ENCODE data around the gene SNRNP70. TPM values are rescaled to one million over a fixed set of nuclear protein-coding genes. Genes with fewer than 3 reads are reported as not detected.

SNRNP70 gene
- total RNA-seq, 2 experiments from 2014 or later, result 205 to 230 TPM

DNA sequence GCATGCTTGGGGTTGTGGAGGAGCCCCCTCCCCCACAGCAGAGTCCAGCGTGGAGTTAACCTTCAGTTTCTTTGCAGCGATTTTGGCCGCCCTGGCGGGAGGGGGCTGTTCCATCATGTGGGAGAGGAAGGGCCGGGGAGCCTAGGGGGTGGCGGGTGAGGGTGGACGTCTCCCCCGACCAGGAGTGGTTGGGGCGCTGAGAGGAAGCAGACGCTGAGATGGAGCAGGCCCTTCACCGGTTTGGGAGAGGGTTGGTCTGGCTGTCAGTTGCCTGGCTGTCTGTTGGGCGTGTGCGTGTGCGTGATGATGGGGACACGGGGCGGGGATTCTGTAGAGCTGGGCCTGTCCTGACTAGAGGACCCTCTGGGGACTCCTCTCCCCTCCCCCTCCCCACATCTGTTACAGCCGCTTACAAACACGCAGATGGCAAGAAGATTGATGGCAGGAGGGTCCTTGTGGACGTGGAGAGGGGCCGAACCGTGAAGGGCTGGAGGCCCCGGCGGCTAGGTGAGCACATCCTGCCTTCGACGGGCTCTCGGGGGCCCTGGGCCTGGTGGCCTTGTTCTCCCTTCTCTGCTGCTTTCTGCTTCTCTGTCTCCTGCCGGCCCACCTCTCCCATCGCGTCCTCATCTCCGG, 19.1 kb downstream of the SNRNP70 start:
- Mint-ChIP-seq H3K27me3 (no peaks in the 10 kb centered on the region), H3K4me3 (no peak overlapping the region), H3K9me3 (no peaks in the 10 kb centered on the region), H3K27ac (peak overlapping the region; percentile 38), H3K4me1 (peaks cover 2% of the 10 kb centered on the region), H3K36me3 (peaks cover 37% of the 10 kb centered on the region)
- DNase-seq, result no peak

DNA sequence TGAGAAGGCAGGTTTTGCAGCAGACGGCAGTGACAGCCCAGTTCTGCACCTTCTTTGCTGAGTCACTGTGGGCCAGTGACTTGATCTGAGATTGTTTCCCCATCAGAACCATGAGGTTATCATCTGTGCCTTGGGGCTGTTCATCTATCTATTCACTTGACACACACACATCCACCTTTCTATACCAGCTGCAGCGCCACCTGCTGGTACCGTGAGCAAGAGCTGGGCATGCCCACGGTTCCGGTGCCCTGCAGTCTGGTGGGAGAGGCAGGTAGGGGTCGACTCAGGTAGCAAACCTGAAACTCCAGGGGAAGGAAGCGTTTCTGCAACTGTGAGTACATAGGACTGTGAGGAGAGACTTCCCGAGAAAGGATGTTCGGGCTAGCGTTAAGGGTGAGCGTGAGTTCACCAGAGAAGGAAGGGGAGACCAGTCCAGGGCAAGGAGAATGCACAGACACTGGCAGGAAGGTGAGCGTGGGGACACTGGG, 21.4 kb downstream of the SNRNP70 start:
- Mint-ChIP-seq H3K36me3 (peaks cover 28% of the 10 kb centered on the region), H3K4me1 (peaks cover 2% of the 10 kb centered on the region), H3K27ac (no peak overlapping the region), H3K27me3 (no peaks in the 10 kb centered on the region), H3K4me3 (peak overlapping the region; percentile 5), H3K9me3 (no peaks in the 10 kb centered on the region)
- peak; percentile 62 for DNase-seq

DNA sequence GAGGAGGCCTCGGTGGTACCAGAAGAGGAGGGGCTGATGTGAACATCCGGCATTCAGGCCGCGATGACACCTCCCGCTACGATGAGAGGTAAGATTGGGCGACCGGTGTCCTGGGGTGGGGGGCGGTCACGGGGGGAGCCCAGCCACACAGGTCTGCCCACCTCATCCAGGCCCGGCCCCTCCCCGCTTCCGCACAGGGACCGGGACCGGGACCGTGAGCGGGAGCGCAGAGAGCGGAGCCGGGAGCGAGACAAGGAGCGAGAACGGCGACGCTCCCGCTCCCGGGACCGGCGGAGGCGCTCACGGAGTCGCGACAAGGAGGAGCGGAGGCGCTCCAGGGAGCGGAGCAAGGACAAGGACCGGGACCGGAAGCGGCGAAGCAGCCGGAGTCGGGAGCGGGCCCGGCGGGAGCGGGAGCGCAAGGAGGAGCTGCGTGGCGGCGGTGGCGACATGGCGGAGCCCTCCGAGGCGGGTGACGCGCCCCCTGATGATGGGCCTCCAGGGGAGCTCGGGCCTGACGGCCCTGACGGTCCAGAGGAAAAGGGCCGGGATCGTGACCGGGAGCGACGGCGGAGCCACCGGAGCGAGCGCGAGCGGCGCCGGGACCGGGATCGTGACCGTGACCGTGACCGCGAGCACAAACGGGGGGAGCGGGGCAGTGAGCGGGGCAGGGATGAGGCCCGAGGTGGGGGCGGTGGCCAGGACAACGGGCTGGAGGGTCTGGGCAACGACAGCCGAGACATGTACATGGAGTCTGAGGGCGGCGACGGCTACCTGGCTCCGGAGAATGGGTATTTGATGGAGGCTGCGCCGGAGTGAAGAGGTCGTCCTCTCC, 22.6 kb downstream of the SNRNP70 start:
- Mint-ChIP-seq H3K4me3 (no peak overlapping the region), H3K27me3 (no peaks in the 10 kb centered on the region), H3K9me3 (no peaks in the 10 kb centered on the region), H3K36me3 (peaks cover 26% of the 10 kb centered on the region), H3K4me1 (peaks cover 2% of the 10 kb centered on the region), H3K27ac (peak overlapping the region; percentile 50)
- no peak for DNase-seq

DNA sequence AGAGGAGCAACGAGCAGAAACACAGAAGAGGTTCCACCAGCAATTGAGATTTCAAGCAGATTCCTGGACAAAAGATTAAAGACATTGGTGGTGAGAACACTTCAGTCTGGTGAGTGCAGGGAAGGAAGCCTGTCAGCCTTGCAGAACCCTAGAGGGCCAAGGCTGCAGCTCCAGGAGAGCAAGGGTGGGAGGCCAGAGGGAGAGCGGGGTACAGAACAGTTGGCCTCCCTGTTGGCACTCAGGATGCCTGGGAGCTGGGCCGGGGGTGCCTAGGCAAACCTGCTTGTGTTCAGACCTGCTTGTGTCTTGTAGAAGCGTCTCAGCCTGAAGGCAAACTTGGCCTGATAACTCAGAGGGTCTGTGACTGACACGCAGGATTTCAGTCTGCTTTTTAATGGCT, 23.8 kb downstream of the SNRNP70 start:
- H3K36me3 Mint-ChIP-seq, result peaks cover 26% of the 10 kb centered on the region
- no peaks in the 10 kb centered on the region for H3K9me3 Mint-ChIP-seq
- DNase-seq, result no peak
- peaks cover 10% of the 10 kb centered on the region for H3K4me1 Mint-ChIP-seq
- no peaks in the 10 kb centered on the region for H3K27me3 Mint-ChIP-seq
- H3K4me3 Mint-ChIP-seq, result no peak overlapping the region
- H3K27ac Mint-ChIP-seq, result no peak overlapping the region

DNA sequence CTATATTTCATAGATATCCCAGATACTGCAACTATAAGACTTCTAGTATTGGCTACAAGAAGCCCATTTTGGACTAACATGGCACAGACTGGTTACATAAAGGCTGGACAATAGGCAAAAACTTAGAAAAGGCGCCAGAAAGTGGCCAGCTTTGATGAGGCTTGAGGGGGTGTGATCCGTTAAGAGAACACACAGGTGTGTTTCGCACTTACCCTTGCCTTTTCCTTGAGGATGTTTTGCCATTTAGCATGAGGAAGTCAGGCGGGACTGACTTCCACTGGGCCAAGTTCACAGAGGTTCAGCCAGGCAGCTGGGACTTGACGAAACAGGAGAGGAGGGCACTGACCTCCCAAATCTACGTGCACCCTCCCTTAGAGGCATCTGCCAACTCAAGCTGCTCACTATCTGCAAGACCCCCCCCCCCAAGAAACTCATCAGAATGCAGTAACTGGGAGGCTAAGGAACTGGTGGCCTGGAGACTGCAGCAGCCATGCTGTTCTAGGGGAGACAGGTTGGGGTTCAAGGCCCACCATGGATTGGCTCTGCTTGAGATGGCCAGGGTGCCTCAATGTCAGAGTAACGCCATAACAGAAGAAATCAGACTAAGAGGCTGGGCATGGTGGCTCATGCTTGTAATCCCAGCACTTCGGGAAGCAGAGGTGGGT, 24.4 kb downstream of the SNRNP70 start:
- H3K27ac Mint-ChIP-seq, result no peak overlapping the region
- peaks cover 26% of the 10 kb centered on the region for H3K36me3 Mint-ChIP-seq
- DNase-seq, result no peak
- H3K4me3 Mint-ChIP-seq, result no peak overlapping the region
- no peaks in the 10 kb centered on the region for H3K9me3 Mint-ChIP-seq
- peaks cover 9% of the 10 kb centered on the region for H3K4me1 Mint-ChIP-seq
- H3K27me3 Mint-ChIP-seq, result no peaks in the 10 kb centered on the region

DNA sequence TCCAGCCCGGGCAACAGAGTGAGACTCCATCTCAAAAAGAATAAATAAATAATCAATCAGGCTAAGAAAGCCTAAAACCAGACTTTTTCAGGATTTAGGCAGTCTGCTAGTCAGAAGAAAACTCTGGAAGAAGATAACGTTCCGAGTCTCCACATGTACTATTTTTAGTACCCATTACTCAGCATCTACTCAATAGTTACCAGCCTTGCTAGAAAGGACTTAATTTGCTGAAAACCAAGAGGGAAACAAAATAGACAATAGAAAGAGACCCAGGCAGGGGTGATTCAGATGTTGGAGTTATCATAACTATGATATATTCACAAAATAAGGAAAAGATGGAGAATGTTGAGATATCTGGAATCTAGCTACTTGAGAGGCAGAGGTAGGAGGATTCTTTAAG, 25.3 kb downstream of the SNRNP70 start:
- H3K4me3 Mint-ChIP-seq, result no peak overlapping the region
- DNase-seq, result no peak
- peaks cover 19% of the 10 kb centered on the region for H3K36me3 Mint-ChIP-seq
- no peaks in the 10 kb centered on the region for H3K9me3 Mint-ChIP-seq
- no peak overlapping the region for H3K27ac Mint-ChIP-seq
- H3K4me1 Mint-ChIP-seq, result peaks cover 10% of the 10 kb centered on the region
- no peaks in the 10 kb centered on the region for H3K27me3 Mint-ChIP-seq

DNA sequence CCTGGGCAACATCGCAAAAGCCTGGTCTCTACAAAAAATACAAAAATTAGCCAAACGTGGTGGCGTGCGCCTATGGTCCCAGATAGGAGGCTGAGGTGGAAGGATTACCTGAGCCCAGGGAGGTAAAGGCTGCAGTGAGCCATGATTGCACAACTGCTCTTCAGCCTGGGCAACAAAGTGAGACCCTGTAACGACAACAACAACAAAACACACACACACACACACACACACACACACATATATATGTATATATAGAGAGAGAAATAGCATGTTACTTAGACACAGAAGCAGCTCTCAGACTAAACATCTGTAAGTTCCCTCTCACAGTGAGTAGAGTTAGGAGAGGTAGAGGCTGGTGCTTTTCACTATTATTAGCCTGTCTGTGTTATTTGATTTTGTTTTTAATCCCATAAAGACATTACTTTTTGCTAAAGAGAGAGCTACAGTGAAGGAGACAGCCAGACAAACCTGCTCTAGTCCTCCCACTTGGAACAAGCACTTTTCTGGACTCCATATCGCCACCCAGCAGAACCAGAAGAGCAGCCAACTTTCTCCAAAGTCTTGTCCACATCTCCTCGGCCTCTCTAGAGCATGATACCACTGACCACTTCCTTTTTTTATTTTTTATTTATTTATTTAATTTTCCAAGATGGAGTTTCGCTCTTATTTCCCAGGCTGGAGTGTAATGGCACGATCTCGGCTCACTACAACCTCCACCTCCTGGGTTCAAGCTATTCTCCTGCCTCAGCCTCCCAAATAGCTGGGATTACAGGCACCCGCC, 26.2 kb downstream of the SNRNP70 start:
- H3K36me3 Mint-ChIP-seq, result peaks cover 19% of the 10 kb centered on the region
- H3K4me3 Mint-ChIP-seq, result no peak overlapping the region
- no peak overlapping the region for H3K27ac Mint-ChIP-seq
- H3K27me3 Mint-ChIP-seq, result no peaks in the 10 kb centered on the region
- DNase-seq, result no peak
- H3K9me3 Mint-ChIP-seq, result no peaks in the 10 kb centered on the region
- peaks cover 10% of the 10 kb centered on the region for H3K4me1 Mint-ChIP-seq

DNA sequence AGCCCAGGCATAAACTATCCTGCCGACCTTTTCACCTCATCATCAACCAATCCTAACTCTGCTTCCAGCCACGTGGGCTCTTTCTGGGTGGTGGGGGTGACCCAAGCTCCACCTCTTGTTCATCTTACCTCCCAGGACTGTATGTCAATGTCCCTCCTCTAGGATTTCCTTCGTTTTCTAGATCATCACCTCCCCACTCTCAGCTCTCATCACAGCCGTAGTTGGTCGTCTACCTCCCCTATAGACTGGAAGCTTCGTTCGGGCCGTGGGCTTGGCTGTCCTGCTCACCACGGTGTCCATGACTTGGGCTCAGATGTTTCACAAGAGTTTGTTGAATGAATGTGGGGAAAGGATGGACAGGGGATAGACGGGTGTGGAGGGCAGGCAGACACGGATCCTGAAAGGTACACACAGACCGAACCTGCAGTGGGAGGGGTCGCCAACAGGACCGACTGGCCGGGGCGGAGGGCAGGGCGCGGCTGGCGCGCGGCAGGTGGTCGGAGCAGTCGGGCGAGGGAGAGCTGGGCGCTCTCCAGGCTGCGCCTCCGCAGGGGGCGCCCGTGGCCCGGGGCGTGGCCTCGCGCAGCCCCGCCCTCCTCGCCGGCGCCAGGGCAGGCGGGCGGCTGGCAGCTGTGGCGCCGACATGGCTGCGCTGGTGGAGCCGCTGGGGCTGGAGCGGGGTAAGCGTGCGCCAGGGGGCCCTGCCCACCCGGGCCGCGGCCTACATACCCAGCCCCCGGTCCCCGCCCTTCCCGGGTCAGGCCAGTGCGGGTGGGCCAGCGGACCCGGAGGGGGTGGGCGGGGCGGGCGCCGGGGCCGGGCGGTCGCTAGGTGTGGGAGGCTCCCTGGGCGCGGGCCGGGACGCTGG, 28.7 kb downstream of the SNRNP70 start, which contains the start of gene LIN7B:
Gene LIN7B, plus strand, starts transcription at position 609 of the 868 bp plus-strand sequence. Its CDS starts 35 bp downstream, at position 644.
- Mint-ChIP-seq H3K4me1 (peaks cover 22% of the 10 kb centered on the region), H3K9me3 (no peaks in the 10 kb centered on the region), H3K4me3 (peak within 1 kb of the TSS; percentile 79), H3K27ac (peak within 1 kb of the TSS; percentile 18), H3K36me3 (peaks cover 7% of the 10 kb centered on the region), H3K27me3 (no peaks in the 10 kb centered on the region)
- peak; percentile 89 for DNase-seq

DNA sequence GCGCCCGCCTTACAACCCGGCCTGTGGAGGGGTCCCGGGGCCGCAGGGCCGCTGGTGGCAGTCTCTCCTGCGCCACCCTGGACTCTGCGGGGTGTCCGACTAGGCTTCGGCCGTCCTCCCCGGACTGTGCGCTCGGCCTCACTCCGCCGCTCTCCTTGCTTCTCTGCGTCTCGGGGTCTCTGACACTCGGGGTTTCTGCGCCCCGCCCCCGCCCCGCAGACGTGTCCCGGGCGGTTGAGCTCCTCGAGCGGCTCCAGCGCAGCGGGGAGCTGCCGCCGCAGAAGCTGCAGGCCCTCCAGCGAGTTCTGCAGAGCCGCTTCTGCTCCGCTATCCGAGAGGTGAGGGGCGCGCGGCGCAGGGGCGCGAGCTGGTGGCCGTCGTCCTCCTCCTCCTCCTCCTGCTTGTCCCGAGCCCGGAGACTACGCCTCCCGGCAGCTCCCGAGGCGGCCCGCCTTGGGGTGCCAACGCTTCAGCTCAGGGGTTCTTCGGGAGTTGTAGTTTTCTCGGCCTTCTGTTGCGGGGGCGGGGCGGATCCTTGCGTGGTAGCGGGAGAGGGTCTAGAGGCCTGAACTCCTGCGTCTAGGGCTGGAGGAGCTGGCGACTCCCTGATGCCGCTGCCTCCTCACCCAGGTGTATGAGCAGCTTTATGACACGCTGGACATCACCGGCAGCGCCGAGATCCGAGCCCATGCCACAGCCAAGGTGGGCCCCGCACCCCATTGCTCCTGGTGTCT, 29.5 kb downstream of the SNRNP70 start:
- Mint-ChIP-seq H3K36me3 (peaks cover 4% of the 10 kb centered on the region), H3K27ac (no peak overlapping the region), H3K27me3 (peaks cover 2% of the 10 kb centered on the region), H3K9me3 (no peaks in the 10 kb centered on the region), H3K4me1 (peaks cover 22% of the 10 kb centered on the region), H3K4me3 (peak overlapping the region; percentile 76)
- DNase-seq, result peak; percentile 60

DNA sequence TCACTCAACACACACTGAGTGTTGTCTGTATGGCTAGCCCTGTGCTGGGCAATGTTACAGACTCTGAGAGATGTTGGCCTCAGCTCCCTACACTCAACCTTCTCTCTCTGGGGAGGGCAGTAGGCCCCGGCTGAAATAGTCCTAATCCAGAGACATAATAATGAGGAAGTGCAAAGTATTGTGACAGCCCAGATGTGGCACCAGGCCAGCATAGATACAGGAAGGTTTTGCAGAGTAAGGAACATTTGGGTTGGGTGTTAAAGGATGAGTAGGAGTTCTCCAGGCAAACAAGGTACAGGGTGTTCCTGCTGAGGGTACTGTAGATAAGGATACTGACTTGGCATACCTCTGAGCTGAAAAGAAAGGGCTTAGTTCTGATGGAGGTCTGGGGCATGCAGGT, 31.3 kb downstream of the SNRNP70 start:
- Mint-ChIP-seq H3K4me3 (peak overlapping the region; percentile 15), H3K4me1 (peaks cover 30% of the 10 kb centered on the region), H3K27me3 (peaks cover 12% of the 10 kb centered on the region), H3K9me3 (no peaks in the 10 kb centered on the region), H3K27ac (no peak overlapping the region), H3K36me3 (peaks cover 4% of the 10 kb centered on the region)
- DNase-seq, result no peak

DNA sequence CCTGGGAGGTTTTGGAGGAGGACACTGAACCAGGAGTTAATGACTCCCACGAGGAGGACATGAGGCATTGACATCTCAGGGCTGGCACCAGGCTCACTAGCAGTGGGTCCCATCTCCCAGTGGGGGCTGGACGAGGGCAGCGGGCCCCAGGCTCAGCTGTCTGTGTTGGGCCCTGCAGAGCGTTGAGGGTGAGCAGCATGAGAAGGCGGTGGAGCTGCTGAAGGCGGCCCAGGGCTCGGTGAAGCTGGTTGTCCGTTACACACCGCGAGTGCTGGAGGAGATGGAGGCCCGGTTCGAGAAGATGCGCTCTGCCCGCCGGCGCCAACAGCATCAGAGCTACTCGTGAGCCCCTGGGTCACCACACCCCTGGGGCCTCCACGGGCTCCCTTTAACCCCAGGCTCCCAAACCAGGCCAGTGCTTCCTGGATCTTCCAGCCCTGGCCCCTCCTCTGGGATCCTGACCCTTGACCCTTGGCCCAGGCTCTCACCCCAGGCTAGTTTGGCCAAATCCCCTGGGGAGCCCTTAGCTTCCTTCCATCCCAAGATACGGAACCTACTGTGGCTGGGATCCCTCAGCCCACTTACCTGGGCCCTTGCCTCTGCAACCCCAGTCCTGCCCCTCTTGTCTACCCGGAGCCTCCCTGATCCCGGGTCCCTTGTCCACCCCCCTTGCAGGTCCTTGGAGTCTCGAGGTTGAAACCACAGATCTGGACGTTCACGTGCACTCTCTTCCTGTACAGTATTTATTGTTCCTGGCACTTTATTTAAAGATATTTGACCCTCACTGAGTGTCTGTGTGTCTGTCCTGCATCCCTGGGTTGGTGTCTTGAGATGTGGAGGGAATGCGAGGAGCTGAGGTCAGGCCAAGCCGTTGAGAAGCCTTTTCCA, 32.7 kb downstream of the SNRNP70 start:
- Mint-ChIP-seq H3K9me3 (no peaks in the 10 kb centered on the region), H3K36me3 (peaks cover 4% of the 10 kb centered on the region), H3K4me3 (peak overlapping the region; percentile 91), H3K27ac (peak overlapping the region; percentile 92), H3K27me3 (peaks cover 12% of the 10 kb centered on the region), H3K4me1 (peaks cover 30% of the 10 kb centered on the region)
- no peak for DNase-seq

DNA sequence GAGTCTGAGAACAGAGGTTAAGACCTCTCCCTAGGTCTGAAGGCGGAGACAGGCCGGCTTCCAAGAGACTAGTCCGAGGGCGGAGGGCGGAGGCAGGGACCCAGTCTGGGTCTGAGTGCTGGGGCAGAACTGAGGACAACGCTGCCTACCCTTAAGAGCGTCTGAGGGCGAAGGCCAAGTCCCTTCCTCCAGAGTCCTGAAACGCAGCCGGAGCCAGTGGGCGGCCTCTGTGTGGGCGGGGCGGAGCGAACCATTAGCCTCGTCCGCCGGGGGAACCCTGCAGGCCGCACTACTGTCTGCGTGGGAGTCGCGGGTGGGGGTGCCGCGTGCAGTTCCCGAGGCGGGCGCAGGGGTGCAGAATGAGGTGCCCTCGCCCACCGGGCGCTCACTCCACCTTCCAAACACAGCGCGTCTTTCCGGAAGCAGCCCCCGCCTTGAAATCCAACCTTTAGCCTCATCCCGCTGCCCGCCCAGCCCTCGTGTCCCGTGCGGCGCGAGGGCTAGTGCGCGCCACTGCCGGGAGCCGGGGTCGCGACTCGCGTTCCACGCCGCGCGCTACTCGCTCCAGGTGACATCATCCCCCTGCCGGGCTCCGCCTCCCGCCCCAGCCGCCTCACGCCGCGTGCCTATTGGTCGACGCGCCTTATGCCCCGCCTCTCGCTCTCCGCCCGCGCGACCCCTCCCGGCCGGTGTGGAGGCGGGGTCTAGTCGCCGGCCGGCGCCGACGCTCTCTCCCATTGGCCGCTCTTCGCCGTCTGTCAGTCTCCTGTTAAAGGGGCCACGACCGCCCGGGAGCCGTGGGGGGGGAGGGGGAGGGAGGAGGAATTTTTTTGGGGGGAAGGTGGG, 33.5 kb downstream of the SNRNP70 start, which contains the start of gene C19orf73:
Gene C19orf73, minus strand, starts transcription at position 579 of the 846 bp plus-strand sequence. Its CDS starts 121 bp downstream, at position 458.
- peaks cover 24% of the 10 kb centered on the region for H3K4me1 Mint-ChIP-seq
- peak; percentile 98 for DNase-seq

More for the DNA sequence above, 33.5 kb downstream of the SNRNP70 start, which contains the start of gene C19orf73:
- Mint-ChIP-seq H3K9me3 (no peaks in the 10 kb centered on the region), H3K4me3 (peak within 1 kb of the TSS; percentile 91), H3K27ac (peak within 1 kb of the TSS; percentile 92), H3K27me3 (peaks cover 16% of the 10 kb centered on the region), H3K36me3 (peaks cover 4% of the 10 kb centered on the region)
